ENCODE data around the gene ABCG1. TPM values are rescaled to one million over a fixed set of nuclear protein-coding genes. Genes with fewer than 3 reads are reported as not detected.

Gene ABCG1
- polyA plus RNA-seq, 12 donors: 4.5 to 9.3 (median 6.8) TPM; not detected in 1

- no peak for DNase-seq
These were observed 31.8 kb downstream of the ABCG1 start for GRCh38 chr21:42250422-42251403.

DNA sequence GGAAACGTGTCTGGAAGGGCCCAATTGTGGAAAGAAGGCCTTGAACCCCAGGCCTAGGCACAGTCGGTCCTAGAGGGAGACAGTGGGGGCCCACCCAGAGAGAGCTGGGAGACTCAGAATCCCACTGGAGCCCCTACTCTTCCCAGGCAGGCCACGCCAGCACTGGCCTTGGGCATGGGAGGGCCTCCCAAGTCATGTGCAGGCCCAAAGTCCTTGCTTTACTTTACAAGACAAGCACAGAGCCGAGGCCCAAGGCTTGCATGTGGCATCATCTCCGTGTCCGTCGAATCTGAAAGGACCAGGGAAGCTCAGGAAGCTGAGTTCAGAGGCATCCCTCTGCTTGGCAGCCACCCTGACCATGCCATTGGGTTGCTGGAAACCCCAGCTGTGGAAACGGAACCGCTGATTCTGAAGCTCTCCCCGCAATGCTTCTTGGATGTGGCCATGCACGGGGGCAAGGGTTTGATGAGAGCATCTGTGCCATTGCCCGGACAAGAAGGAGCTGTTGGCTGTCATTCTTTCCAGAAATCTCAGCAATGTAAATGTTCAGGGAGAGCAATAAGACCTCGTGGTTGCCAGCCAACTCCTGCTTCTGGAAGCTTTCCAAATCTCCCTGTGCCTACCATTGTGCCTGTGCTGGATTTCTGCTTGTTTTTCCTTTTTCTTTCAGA is 32.8 kb downstream of the ABCG1 start:
- DNase-seq: no peak

DNA sequence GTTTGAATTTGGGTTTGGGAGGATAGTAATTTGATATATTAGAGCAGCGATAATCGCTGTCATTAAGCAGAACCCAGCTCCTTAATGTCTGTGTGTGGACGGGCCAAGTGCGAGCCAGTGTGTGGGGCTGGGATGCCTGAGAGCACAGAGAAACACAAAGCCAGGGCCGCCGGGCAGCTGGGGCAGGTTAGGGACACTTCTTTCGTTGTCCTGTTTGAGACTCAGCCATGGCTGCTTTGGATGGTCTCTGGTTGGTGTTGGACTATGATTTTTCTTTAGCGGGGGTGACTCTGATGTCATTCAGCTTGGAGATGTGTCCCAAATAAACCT is 33.4 kb downstream of the ABCG1 start:
- DNase-seq: no peak

- no peak for DNase-seq
These were observed 33.9 kb downstream of the ABCG1 start for GRCh38 chr21:42252778-42253340.

DNA sequence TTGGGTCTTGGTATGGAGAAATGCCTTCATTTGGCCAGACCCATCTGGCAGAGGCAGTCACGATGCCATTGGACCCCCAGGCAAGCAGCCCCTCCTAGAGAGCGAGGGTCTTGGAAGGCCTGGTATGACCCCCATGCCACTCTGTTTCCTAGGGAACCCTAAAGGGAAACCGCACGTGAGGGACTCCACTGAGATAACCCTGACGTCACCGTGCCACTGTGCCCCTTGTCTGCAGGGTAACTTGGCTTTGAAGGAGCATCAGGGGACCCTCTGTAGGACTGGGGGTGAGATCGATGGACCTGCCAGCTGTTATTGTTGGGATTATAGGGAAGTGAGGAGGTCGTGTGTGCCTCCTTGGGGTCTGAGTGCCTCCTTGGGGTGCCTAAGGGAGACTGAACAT is 34.5 kb downstream of the ABCG1 start:
- DNase-seq: no peak

DNA sequence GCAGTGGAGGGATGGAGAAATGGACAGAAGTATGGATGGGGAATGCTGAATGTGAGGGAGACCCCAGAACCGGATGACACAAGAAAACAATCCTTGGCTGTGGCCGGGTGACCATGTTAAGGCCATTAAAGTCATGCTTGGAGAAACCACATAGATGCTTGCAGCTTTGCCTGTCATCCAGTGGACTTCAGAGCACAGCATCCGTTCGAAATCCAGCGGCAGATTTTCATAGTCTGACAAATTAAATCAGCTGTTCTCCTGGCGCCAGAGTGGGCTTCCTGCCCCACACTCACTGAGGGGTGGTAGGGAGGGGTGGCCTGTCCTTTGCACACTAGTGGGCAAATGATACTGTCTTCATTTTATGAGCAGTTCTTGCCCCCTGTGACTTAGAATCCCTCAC is 35.1 kb downstream of the ABCG1 start:
- no peak for DNase-seq

GRCh38 chr21:42254651-42255601 is 36.0 kb downstream of the ABCG1 start:
- no peak for DNase-seq

DNA sequence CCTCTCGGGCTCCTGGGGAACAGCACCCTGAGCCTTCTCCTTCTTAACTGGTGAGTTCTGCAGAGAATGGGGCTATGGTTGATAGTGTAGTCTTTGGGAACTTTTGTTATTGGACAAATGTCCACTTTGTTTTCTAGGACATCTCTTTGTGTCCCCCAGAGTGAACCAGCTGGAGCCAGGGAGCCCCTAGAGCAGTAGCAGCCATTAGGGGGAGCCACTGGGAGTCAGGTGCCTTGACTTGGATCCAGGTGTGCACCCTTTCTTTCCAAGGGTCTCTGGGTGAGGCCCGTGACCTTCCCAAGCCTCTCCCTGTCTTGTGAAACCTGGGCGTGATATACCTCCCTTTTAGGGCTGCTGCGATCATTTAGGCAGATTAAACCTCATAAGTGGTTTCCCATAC is 36.9 kb downstream of the ABCG1 start:
- no peak for DNase-seq

DNA sequence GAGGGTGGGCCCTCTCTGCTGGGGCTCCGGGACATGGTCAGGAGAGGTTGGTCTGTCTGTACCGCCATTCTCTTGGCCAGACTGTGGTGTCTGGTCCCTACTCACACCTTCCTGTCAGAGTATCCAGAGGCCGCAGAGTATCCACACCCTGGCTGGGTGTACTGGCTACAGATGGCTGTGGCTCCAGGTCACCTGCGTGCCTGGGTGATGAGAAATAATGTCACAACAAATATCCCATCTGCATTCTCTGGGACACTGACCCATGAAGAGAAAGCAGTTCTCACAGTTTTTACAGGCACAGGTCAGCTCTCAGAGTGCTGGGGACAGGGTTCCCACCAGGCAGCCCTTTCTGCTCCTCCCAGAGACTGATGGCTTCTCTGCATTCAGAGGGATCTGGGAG is 37.4 kb downstream of the ABCG1 start:
- DNase-seq: no peak

GRCh38 chr21:42257091-42257765 is 38.3 kb downstream of the ABCG1 start:
- DNase-seq: no peak

DNA sequence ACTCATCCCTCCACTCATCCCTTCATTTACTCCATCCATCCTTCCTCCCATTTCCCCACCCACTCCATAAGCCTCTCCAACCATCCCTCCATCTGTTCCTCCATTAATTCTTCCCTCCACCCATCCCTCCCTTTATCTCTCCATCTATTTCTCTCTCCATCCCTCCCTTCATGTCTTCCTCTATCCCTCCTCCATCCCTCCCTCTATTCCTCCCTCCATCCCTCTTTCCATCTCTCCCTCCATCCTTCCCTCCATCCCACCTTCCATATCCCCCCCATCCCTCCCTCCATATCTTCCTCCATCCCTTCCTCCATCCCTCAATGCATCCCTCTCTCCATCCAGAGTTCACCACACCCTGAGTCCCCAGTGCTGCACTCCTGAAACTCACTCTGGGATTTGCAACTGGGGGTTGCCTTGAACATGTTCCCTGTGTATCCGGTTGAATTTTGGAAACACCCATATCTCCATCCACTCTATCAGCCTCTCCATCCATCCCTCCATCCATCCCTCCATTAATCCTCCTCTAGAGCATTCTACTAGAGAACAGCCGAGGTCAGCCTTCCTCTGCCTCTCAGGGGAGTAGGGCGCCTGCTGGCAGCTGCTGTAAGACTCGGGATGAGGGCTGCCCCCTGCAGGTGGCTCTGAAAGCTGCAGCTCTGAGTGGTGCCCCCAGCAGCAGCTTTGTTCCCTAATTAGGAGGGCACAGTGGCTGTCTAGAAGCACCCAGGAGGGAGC is 39.4 kb downstream of the ABCG1 start:
- no peak for DNase-seq

DNA sequence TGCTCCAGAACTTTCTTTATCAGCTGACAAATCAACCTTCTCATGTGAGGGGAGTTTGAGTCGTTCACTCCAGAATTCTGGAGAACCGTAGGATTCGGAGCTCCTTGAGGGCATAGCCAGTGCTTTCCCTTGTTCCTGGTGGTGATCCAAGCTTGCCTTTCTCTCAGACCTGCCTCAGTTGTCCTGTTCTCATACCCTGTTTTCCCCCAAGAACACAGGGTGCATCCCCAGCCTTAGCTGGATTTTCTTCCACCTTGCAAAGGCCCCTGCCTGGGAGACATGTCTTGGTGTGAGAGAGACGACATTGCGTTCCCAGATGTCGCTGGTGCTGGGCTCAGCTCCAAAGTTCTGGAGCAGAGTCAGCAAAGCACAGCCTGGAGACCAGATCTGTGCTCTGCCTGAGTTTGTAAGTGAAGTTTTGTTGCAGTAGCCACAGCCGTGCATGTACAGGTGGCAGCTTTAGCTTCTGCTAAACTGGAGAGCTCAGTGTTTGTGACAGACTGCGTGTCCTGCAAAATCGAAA is 40.0 kb downstream of the ABCG1 start:
- no peak for DNase-seq

DNA sequence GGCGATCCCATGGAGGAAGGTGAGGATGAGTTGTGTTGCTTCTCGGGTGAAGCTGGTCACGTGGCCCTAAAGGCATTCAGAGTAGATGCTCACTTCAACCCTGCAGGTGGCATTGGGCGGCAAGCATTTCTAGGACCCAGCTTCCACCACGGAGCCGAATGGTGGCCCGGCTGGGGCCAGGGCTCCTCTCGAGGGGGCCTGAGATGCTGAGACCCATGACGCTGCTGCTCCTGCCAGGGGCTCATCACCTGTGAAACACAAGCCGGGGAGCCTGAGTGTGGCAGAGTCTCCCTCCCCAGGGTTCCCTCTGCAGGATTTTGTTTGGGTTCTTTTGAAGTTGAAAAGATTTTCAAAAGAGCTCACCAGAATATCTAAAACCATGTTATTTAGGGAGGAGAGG is 41.2 kb downstream of the ABCG1 start:
- DNase-seq: no peak

DNA sequence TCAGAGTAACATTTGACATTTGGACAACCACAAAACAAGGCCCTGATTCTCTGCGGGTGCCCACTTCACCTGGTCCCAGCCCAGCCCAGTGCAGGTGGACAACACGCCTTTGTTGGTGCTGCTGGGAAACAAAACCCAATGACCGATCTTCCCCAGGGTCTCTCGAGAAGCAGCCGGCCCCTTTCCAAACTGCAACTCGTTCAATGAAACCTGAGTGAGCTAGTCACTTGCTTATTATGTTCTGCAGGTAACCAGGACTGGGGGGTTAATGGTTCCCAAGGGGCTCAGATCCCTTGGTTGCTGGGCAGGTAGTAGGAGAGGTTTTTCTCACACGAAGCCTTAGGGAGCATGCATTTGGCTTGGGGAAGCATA is 42.9 kb downstream of the ABCG1 start:
- DNase-seq: no peak

GRCh38 chr21:42262831-42263231 is 43.9 kb downstream of the ABCG1 start:
- no peak for DNase-seq

DNA sequence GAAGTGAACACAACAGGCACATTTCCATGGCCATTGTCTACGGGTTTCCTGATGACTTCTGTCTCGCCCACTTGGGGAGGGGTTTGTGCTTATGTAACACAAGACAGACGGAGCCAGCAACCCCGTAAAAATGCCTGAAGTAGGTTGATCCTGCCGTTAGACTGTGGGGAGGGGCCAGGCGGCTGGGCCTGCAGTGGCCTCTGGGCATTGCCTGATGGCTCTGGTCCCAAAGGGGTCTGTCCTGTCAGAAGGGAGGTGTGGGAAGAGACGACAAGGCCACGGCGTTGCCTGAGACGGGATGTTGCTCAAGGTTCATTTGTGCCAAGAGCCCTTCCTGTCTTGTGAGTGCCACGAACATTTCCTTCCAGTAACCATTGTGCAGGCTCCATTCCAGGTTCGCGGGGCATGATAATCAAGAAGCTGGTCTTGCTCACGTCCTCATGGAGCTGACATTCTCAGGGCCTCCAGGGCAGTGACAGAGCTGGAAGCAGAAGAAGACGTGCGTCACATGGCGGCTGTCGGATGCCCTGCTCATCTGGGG is 44.7 kb downstream of the ABCG1 start:
- no peak for DNase-seq

- DNase-seq: no peak
These were observed 45.6 kb downstream of the ABCG1 start for GRCh38 chr21:42264245-42265195.

- DNase-seq: no peak
These were observed 46.4 kb downstream of the ABCG1 start for GRCh38 chr21:42265231-42265812.
